ENCODE results near the gene LSP1. TPM values are rescaled to one million over a fixed set of nuclear protein-coding genes. Genes with fewer than 3 reads are reported as not detected.

The LSP1 gene
- total and polyA plus RNA-seq, 2 of the 4 experiments (the other 2 are of a cell fraction) = not detected

- Histone ChIP-seq H3K27ac (ENCODE audit: insufficient read depth, low read length) (no peak overlapping the region), H2AK9ac (replicated peaks; ENCODE audit: low read depth, low read length, poor library complexity) (no peak overlapping the region), H3K23ac (ENCODE audit: low read depth, low read length) (no peak overlapping the region), H4K8ac (ENCODE audit: low read depth in 2 of 2, low read length in 2 of 2) (no peak overlapping the region), H3K27me3 (ENCODE audit: control insufficient read depth, insufficient read depth, low read length) (peaks cover 46% of the 10 kb centered on the region), H3K79me1 (ENCODE audit: low read depth in 1 of 2, low read length in 2 of 2) (no peaks in the 10 kb centered on the region), H3K14ac (replicated peaks; ENCODE audit: low read depth, low read length) (no peak overlapping the region), H2BK120ac (ENCODE audit: low read depth, low read length) (no peak overlapping the region), H3K9me1 (ENCODE audit: insufficient read depth, low read length) (no peaks in the 10 kb centered on the region), H3K56ac (ENCODE audit: extremely low read depth, insufficient read depth, low read length) (no peak overlapping the region), H3K4me3 (ENCODE audit: insufficient read depth, low read depth, low read length) (no peak overlapping the region), H2BK15ac (ENCODE audit: low read depth, low read length) (no peak overlapping the region), H3K9me3 (ENCODE audit: control insufficient read depth, insufficient read depth, low read length) (peaks cover 21% of the 10 kb centered on the region), H2AFZ (replicated peaks; ENCODE audit: low read length, poor library complexity) (no peak overlapping the region), H4K20me1 (ENCODE audit: insufficient read depth, low read length) (no peaks in the 10 kb centered on the region), H2BK20ac (ENCODE audit: low read depth, low read length) (no peak overlapping the region), H3K4me2 (ENCODE audit: low read depth, low read length) (no peak overlapping the region), H3K36me3 (ENCODE audit: control insufficient read depth, insufficient read depth, low read length) (no peaks in the 10 kb centered on the region), H4K91ac (ENCODE audit: insufficient read depth, low read depth, low read length) (no peak overlapping the region), H4K5ac (ENCODE audit: low read depth, low read length) (no peak overlapping the region), H2AK5ac (ENCODE audit: low read depth, low read length) (no peak overlapping the region), H3K4ac (ENCODE audit: low read depth, low read length) (no peak overlapping the region), H3K9ac (ENCODE audit: low read depth, low read length) (no peak overlapping the region), H3K4me1 (ENCODE audit: control insufficient read depth, insufficient read depth, low read length) (no peaks in the 10 kb centered on the region), H3K18ac (ENCODE audit: low read depth, low read length) (no peak overlapping the region), H2BK5ac (ENCODE audit: low read depth, low read length, poor library complexity, severe bottlenecking) (no peak overlapping the region)
- TF ChIP-seq MAZ (IDR thresholded peaks at IDR 0.05; ENCODE audit: borderline replicate concordance, low read depth, low read length) = no peak
- TF ChIP-seq, protein P1, sequence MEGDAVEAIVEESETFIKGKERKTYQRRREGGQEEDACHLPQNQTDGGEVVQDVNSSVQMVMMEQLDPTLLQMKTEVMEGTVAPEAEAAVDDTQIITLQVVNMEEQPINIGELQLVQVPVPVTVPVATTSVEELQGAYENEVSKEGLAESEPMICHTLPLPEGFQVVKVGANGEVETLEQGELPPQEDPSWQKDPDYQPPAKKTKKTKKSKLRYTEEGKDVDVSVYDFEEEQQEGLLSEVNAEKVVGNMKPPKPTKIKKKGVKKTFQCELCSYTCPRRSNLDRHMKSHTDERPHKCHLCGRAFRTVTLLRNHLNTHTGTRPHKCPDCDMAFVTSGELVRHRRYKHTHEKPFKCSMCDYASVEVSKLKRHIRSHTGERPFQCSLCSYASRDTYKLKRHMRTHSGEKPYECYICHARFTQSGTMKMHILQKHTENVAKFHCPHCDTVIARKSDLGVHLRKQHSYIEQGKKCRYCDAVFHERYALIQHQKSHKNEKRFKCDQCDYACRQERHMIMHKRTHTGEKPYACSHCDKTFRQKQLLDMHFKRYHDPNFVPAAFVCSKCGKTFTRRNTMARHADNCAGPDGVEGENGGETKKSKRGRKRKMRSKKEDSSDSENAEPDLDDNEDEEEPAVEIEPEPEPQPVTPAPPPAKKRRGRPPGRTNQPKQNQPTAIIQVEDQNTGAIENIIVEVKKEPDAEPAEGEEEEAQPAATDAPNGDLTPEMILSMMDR (conservative IDR thresholded peaks at IDR 0.05; ENCODE audit: low read depth, low read length) = no peak
- TF ChIP-seq RFX5 (IDR thresholded peaks at IDR 0.05; ENCODE audit: low read depth, low read length) = no peak
- no peak for TF ChIP-seq RAD21 (IDR thresholded peaks at IDR 0.05; ENCODE audit: low read length)
- no peak for TF ChIP-seq SMC3 (IDR thresholded peaks at IDR 0.05; ENCODE audit: low read depth, low read length)
- TF ChIP-seq NFE2L2 (IDR thresholded peaks at IDR 0.05; ENCODE audit: low read depth, low read length) = no peak
- TF ChIP-seq, protein P2, sequence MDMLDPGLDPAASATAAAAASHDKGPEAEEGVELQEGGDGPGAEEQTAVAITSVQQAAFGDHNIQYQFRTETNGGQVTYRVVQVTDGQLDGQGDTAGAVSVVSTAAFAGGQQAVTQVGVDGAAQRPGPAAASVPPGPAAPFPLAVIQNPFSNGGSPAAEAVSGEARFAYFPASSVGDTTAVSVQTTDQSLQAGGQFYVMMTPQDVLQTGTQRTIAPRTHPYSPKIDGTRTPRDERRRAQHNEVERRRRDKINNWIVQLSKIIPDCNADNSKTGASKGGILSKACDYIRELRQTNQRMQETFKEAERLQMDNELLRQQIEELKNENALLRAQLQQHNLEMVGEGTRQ (IDR thresholded peaks at IDR 0.05; ENCODE audit: low read depth, low read length) = no peak
- DNase-seq = no peak
- POLR2A ChIA-PET (ENCODE audit: unreplicated experiment) = no interaction called here
- intact Hi-C loops (cut with micrococcal nuclease) (no loop called here), dilution Hi-C loops (cut with HindIII; ENCODE audit: low sequenced_read_pairs, unreplicated experiment) (no loop called here), in situ Hi-C loops (cut with MboI; ENCODE audit: low sequenced_read_pairs) (no loop called here)
- CTCF ChIA-PET = no interaction called here
- no peak for ATAC-seq (ENCODE audit: low read depth)
- 53% methylated on average over 2 of the region's 7 CpGs; no CpG with 5 or more reads in 1 of the 2 experiments for WGBS, 2 experiments (ENCODE audit: extremely low coverage in 2 of 2, insufficient read length in 1 of 2)
- no TSS peak for BruUV-seq (replicated peaks)
Observed at GRCh38 chr11:1815751-1816150, 37.1 kb upstream of the LSP1 start.
